WTC11 (cell line): ENCODE results near the gene MID2. TPM values are rescaled to one million over a fixed set of nuclear protein-coding genes. Genes with fewer than 3 reads are reported as not detected.

ENCODE experiments used
- ATAC-seq: fragments of 200-7000 bp; cut with Tn5 transposase; 2 replicates; pipeline ENCODE4 v1.10.0; 2021; ENCODE audit warnings: mild to moderate bottlenecking, moderate library complexity
- CTCF ChIA-PET: fragments of 300-600 bp; sonication (Branson Sonifier 250); formaldehyde crosslinking; loops from one replicate; lab custom pipeline; 2021; ENCODE audit warnings: antibody characterized with exemption; lab: Charles Lee
- POLR2A ChIA-PET: fragments of 350-600 bp; sonication (Branson Sonifier 250); formaldehyde crosslinking; loops from one replicate; lab custom pipeline; 2021; ENCODE audit warnings: antibody characterized with exemption; lab: Charles Lee
- DNase-seq: peaks from one replicate; pipeline ENCODE4 v3.0.0; 2021; ENCODE audit warnings: low spot score
- H3K27ac Mint-ChIP-seq: 2 replicates; pipeline ENCODE4 v1.8.0; 2021; ENCODE audit warnings: mixed read lengths
- H3K27me3 Mint-ChIP-seq: 2 replicates; pipeline ENCODE4 v1.8.0; 2021; ENCODE audit warnings: low read depth, mild to moderate bottlenecking, moderate library complexity, mixed read lengths
- H3K36me3 Mint-ChIP-seq: 2 replicates; pipeline ENCODE4 v1.8.0; 2021; ENCODE audit warnings: mixed read lengths
- H3K4me1 Mint-ChIP-seq: 2 replicates; pipeline ENCODE4 v1.8.0; 2022; ENCODE audit warnings: mixed read lengths
- H3K4me3 Mint-ChIP-seq: 2 replicates; pipeline ENCODE4 v1.8.0; 2021; ENCODE audit warnings: mild to moderate bottlenecking, moderate library complexity, mixed read lengths
- H3K9me3 Mint-ChIP-seq: 2 replicates; pipeline ENCODE4 v1.8.0; 2021; ENCODE audit warnings: mixed read lengths
- ATF1 ChIP-seq: sonication (generic); formaldehyde crosslinking; IDR thresholded peaks from 2 replicates; pipeline ENCODE4 v1.8.1; 2023; ENCODE audit warnings: mild to moderate bottlenecking, moderate library complexity, missing genetic modification reagents
- ATF3 ChIP-seq: sonication (generic); formaldehyde crosslinking; conservative IDR thresholded peaks from 2 replicates; pipeline ENCODE4 v1.8.1; 2022; ENCODE audit warnings: mild to moderate bottlenecking, missing genetic modification reagents
- ATF6 ChIP-seq: sonication (generic); formaldehyde crosslinking; IDR thresholded peaks from 2 replicates; pipeline ENCODE4 v1.8.1; 2023; ENCODE audit warnings: mild to moderate bottlenecking, missing genetic modification reagents
- CDX4 ChIP-seq: fragments of 250-450 bp; sonication (Bioruptor Pico); IDR thresholded peaks from 2 replicates; pipeline ENCODE4 v1.9.0; 2021; ENCODE audit warnings: moderate library complexity, mild to moderate bottlenecking, inconsistent platforms, borderline replicate concordance
- E2F5 ChIP-seq: sonication (generic); formaldehyde crosslinking; IDR thresholded peaks from 2 replicates; pipeline ENCODE4 v1.8.1; 2022; ENCODE audit warnings: mild to moderate bottlenecking, moderate library complexity, missing genetic modification reagents
- FOXK1 ChIP-seq: sonication (generic); formaldehyde crosslinking; IDR thresholded peaks from 2 replicates; pipeline ENCODE4 v1.8.0; 2022; ENCODE audit warnings: mild to moderate bottlenecking, moderate library complexity, missing genetic modification reagents
- GRHL2 ChIP-seq: fragments of 250-450 bp; sonication (Bioruptor Pico); IDR thresholded peaks from 2 replicates; pipeline ENCODE4 v1.8.0; 2022; ENCODE audit warnings: mild to moderate bottlenecking, moderate library complexity; ENCODE audit not compliant: insufficient replicate concordance, severe bottlenecking
- HMGA2 ChIP-seq: fragments of 250-450 bp; sonication (Bioruptor Pico); IDR thresholded peaks from 2 replicates; pipeline ENCODE4 v1.4.0; 2021; ENCODE audit warnings: mild to moderate bottlenecking, moderate library complexity
- MAX ChIP-seq: sonication (generic); formaldehyde crosslinking; IDR thresholded peaks from 2 replicates; pipeline ENCODE4 v1.8.0; 2022; ENCODE audit warnings: mild to moderate bottlenecking, missing genetic modification reagents
- MLX ChIP-seq: sonication (generic); formaldehyde crosslinking; IDR thresholded peaks from 2 replicates; pipeline ENCODE4 v1.8.1; 2023; ENCODE audit warnings: mild to moderate bottlenecking, missing genetic modification reagents, moderate library complexity
- PRDM15 ChIP-seq: sonication (generic); formaldehyde crosslinking; IDR thresholded peaks from 2 replicates; pipeline ENCODE4 v1.8.0; 2022; ENCODE audit warnings: missing genetic modification reagents
- PREB ChIP-seq: sonication (generic); formaldehyde crosslinking; IDR thresholded peaks from 2 replicates; pipeline ENCODE4 v1.8.1; 2022; ENCODE audit warnings: mild to moderate bottlenecking, missing genetic modification reagents, moderate library complexity, borderline replicate concordance
- RORB ChIP-seq: fragments of 250-450 bp; sonication (Bioruptor Pico); IDR thresholded peaks from 2 replicates; pipeline ENCODE4 v1.9.0; 2021; ENCODE audit warnings: mild to moderate bottlenecking
- SMAD3 ChIP-seq: sonication (generic); formaldehyde crosslinking; IDR thresholded peaks from 2 replicates; pipeline ENCODE4 v1.8.0; 2022; ENCODE audit warnings: missing genetic modification reagents, mild to moderate bottlenecking, borderline replicate concordance
- SP1 ChIP-seq: sonication (generic); formaldehyde crosslinking; conservative IDR thresholded peaks from 2 replicates; pipeline ENCODE4 v1.8.1; 2022; ENCODE audit warnings: missing genetic modification reagents
- TEAD1 ChIP-seq: sonication (generic); formaldehyde crosslinking; IDR thresholded peaks from 2 replicates; pipeline ENCODE4 v1.8.0; 2022; ENCODE audit warnings: mild to moderate bottlenecking, missing genetic modification reagents
- TEAD4 ChIP-seq: sonication (generic); formaldehyde crosslinking; IDR thresholded peaks from 2 replicates; pipeline ENCODE4 v1.8.0; 2022; ENCODE audit warnings: mild to moderate bottlenecking, missing genetic modification reagents
- USF2 ChIP-seq: sonication (generic); formaldehyde crosslinking; IDR thresholded peaks from 2 replicates; pipeline ENCODE4 v1.8.1; 2023; ENCODE audit warnings: mild to moderate bottlenecking, missing genetic modification reagents, moderate library complexity
- ZNF232 ChIP-seq: sonication (generic); formaldehyde crosslinking; IDR thresholded peaks from 2 replicates; pipeline ENCODE4 v1.8.0; 2022; ENCODE audit warnings: mild to moderate bottlenecking, missing genetic modification reagents
- ZNF396 ChIP-seq: fragments of 250-450 bp; sonication (Bioruptor Pico); IDR thresholded peaks from 2 replicates; pipeline ENCODE4 v1.8.0; 2021; ENCODE audit warnings: mild to moderate bottlenecking, moderate library complexity, borderline replicate concordance
- ZNF425 ChIP-seq: fragments of 250-450 bp; sonication (Bioruptor Pico); conservative IDR thresholded peaks from 2 replicates; pipeline ENCODE4 v1.9.0; 2021; ENCODE audit warnings: mild to moderate bottlenecking
- total RNA-seq: library from RNA; stranded (reverse); gene quantifications from 3 replicates; pipeline ENCODE4 v1.2.3, GENCODE V29; 2021

Gene MID2
- total RNA-seq, 1 experiment from 2014 or later: 6.4 TPM

GRCh38 chrX:107804427-107804826 is 21.2 kb upstream of the MID2 start:
- no peak overlapping the region for H3K4me3 Mint-ChIP-seq
- DNase-seq: no peak
- no peak for ATAC-seq
- H3K4me1 Mint-ChIP-seq: peaks cover 5% of the 10 kb centered on the region; the same call in 1 of the 2 replicates
- peaks cover 2% of the 10 kb centered on the region for H3K27me3 Mint-ChIP-seq
- CTCF ChIA-PET: no interaction called here
- no peak overlapping the region for H3K27ac Mint-ChIP-seq
- TF ChIP-seq ZNF396 (CRISPR knock-in tag) (no peak), ATF6 (no peak), GRHL2 (no peak), SMAD3 (CRISPR knock-in tag) (no peak), HMGA2 (CRISPR knock-in tag) (no peak), ATF3 (CRISPR knock-in tag) (no peak), TEAD4 (CRISPR knock-in tag) (no peak), PRDM15 (CRISPR knock-in tag) (no peak), ATF1 (CRISPR knock-in tag) (no peak), RORB (CRISPR knock-in tag) (no peak), MLX (CRISPR knock-in tag) (no peak), CDX4 (no peak), PREB (CRISPR knock-in tag) (no peak)
- no peaks in the 10 kb centered on the region for H3K36me3 Mint-ChIP-seq
- POLR2A ChIA-PET: no interaction called here
- H3K9me3 Mint-ChIP-seq: peaks cover 12% of the 10 kb centered on the region; the same call in 1 of the 2 replicates

- H3K27ac Mint-ChIP-seq: no peak overlapping the region
- H3K27me3 Mint-ChIP-seq: peaks cover 2% of the 10 kb centered on the region
- H3K36me3 Mint-ChIP-seq: no peaks in the 10 kb centered on the region
- no peak overlapping the region for H3K4me3 Mint-ChIP-seq
- ChIA-PET POLR2A (no interaction called here), CTCF (no interaction called here)
- DNase-seq (no peak), ATAC-seq (no peak)
- H3K9me3 Mint-ChIP-seq: peaks cover 12% of the 10 kb centered on the region; the same call in 1 of the 2 replicates
- H3K4me1 Mint-ChIP-seq: peaks cover 5% of the 10 kb centered on the region; the same call in 1 of the 2 replicates
- TF ChIP-seq MAX (CRISPR knock-in tag) (no peak), E2F5 (no peak), FOXK1 (no peak), SP1 (CRISPR knock-in tag) (no peak), ZNF232 (CRISPR knock-in tag) (no peak), USF2 (CRISPR knock-in tag) (no peak), ATF3 (CRISPR knock-in tag) (no peak), TEAD1 (CRISPR knock-in tag) (no peak), ZNF425 (CRISPR knock-in tag) (no peak)
Observed at GRCh38 chrX:107805179-107805578, 20.5 kb upstream of the MID2 start.
